Activated CD4-positive, alpha-beta T cell treated with anti-CD3 and anti-CD28 coated beads, Interleukin-2, amount 10 ng/mL, durations not matched to agents 24 days and 14 days (primary cell): ENCODE results near the gene ENG. TPM values are rescaled to one million over a fixed set of nuclear protein-coding genes. Genes with fewer than 3 reads are reported as not detected.
A peak's percentile ranks its signal among the peaks of the same experiment; 100 is the strongest.

ENCODE experiments used
- DNase-seq: peaks from one replicate; pipeline ENCODE4 v3.0.0; 2022
- H3K27ac Mint-ChIP-seq: one replicate; pipeline ENCODE4 v1.8.0; 2022; ENCODE audit warnings: mild to moderate bottlenecking, mixed read lengths
- H3K27me3 Mint-ChIP-seq: one replicate; pipeline ENCODE4 v1.8.0; 2022; ENCODE audit warnings: mixed read lengths
- H3K36me3 Mint-ChIP-seq: one replicate; pipeline ENCODE4 v1.8.0; 2022; ENCODE audit warnings: low read depth, mild to moderate bottlenecking, mixed read lengths
- H3K4me1 Mint-ChIP-seq: one replicate; pipeline ENCODE4 v1.8.0; 2021; ENCODE audit warnings: mixed read lengths
- H3K4me3 Mint-ChIP-seq: one replicate; pipeline ENCODE4 v1.8.0; 2022; ENCODE audit warnings: mild to moderate bottlenecking, moderate library complexity, mixed read lengths
- H3K9me3 Mint-ChIP-seq: one replicate; pipeline ENCODE4 v1.8.0; 2021; ENCODE audit warnings: mixed read lengths
- intact Hi-C: fragments of 100-400 bp; cut with micrococcal nuclease; formaldehyde crosslinking; loops from one replicate; pipeline ENCODE4 v1.15.1; 2023
- total RNA-seq: library from RNA; stranded (reverse); gene quantifications from 2 replicates; pipeline ENCODE4 v1.2.3, GENCODE V29; 2022

ENG gene
- total RNA-seq, 1 donor from 2014 or later: 29.9 TPM

DNA sequence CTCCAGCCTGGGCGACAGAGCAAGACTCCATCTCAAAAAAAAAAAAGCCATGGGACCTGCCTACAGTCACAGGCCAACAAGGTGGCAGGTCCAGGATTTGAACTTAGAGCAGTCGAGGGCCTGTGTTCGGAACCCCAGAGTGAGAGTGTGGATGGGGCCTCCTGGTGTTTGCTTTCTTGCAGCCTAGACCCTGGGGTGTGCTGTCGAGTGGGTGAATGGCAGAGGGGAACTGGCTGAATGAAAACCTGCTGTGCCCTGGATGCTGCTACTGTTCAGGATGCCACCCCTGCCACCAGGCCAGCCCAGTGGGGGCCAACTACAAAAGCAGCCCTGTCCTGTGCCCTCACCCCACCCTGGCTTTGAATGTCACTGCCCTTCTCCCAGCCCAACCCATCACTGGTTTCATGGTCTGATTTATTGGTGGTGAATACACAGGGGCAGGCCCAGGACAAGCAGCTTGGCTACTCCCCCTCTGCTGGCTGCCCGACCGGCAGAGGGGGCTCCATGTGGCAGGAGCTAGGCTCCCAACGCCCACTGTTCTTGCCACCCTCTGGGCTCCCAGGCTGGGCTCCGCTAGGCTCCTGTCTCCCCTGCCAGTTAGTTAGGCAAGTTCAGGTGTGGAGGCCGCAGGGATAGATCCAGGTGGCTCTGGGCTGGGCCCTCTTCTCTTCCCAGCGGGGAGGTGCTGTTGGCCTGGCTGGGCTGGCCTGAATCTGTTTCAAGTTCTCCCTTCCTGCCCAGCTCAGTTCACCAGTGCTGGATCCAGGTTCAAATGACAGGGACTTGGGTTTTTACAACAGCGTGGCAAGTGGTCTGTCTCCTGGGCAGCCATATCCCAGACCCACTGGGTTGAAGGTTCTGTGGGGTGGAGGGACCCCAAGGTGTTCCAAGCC is 39.6 kb downstream of the ENG start:
- no peaks in the 10 kb centered on the region for H3K4me1 Mint-ChIP-seq
- H3K27me3 Mint-ChIP-seq: no peaks in the 10 kb centered on the region
- H3K36me3 Mint-ChIP-seq: peaks cover 35% of the 10 kb centered on the region

DNA sequence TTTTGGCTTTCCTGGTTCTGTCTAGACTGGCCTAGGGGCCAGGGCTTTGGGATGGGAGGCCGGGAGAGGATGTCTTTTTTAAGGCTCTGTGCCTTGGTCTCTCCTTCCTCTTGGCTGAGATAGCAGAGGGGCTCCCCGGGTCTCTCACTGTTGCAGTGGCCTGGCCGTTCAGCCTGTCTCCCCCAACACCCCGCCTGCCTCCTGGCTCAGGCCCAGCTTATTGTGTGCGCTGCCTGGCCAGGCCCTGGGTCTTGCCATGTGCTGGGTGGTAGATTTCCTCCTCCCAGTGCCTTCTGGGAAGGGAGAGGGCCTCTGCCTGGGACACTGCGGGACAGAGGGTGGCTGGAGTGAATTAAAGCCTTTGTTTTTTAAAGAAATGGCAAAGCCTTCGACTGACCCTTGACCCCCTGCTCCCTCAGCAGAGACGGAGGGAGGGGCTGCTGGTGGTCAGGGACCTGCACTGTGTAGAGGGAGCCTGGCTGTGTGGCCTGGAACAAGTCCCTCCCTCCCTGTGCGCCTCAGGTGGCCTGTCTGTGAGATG is 40.7 kb downstream of the ENG start:
- intact Hi-C loops: no loop called here
- Mint-ChIP-seq H3K4me1 (no peaks in the 10 kb centered on the region), H3K4me3 (no peak overlapping the region), H3K36me3 (peaks cover 42% of the 10 kb centered on the region), H3K27ac (no peak overlapping the region), H3K27me3 (no peaks in the 10 kb centered on the region), H3K9me3 (no peaks in the 10 kb centered on the region)
- DNase-seq: no peak

More for the DNA sequence above, 39.6 kb downstream of the ENG start:
- Mint-ChIP-seq H3K9me3 (no peaks in the 10 kb centered on the region), H3K4me3 (no peak overlapping the region), H3K27ac (no peak overlapping the region)
- no peak for DNase-seq
- intact Hi-C loops: no loop called here

DNA sequence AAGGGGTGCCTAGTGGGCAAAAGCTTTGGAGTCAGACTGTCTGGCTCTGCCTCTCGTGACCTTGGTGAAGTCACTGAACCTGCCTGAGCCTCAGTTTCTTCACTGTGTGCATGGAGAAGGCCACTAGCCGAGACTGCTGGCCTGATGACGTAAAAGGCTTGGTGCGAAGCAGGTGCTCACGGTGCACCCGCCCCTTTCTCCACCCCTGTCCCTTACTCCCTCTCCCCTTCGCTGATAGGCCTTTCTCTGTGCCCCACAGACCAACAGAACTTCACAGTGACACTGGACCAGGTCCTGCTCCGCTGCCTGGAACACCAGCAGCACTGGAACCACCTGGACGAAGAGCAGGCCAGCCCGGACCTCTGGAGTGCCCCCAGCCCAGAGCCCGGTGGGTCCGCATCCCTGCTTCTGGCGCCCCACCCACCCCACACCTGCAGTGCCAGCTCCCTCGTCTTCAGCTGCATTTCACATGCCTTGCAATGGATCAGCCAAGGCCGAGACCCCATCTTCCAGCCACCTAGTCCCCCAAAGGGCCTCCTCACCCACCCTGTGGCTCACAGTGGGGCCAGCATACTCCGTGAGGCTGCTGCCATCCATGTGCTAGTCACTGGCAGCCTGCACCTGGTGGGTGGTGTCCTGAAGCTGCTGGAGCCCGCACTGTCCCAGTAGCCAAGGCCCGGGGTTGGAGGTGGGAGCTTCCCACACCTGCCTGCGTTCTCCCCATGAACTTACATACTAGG is 41.4 kb downstream of the ENG start:
- Mint-ChIP-seq H3K4me1 (no peaks in the 10 kb centered on the region), H3K36me3 (peaks cover 40% of the 10 kb centered on the region), H3K27ac (no peak overlapping the region), H3K9me3 (no peaks in the 10 kb centered on the region), H3K27me3 (no peaks in the 10 kb centered on the region), H3K4me3 (no peak overlapping the region)
- intact Hi-C loops: no loop called here
- no peak for DNase-seq

DNA sequence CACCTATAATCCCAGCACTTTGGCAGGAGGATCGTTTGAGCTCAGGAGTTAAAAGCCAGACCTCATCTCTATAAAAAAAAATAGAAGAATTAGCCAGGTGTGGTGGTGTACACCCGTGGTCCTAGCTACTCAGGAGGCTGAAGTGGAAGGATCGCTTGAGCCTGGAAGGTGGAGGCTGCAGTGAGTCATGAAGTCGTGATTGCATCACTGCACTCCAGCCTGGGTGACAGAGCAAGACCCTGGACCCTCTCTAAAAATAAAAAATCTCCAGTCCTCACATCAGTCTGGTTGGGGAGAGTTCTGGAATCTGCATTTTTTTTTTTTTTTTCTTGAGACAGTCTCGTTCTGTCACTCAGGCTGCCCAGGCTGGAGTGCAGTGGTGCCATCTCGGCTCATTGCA is 42.4 kb downstream of the ENG start:
- H3K27me3 Mint-ChIP-seq: no peaks in the 10 kb centered on the region
- H3K36me3 Mint-ChIP-seq: peaks cover 45% of the 10 kb centered on the region
- H3K4me3 Mint-ChIP-seq: no peak overlapping the region
- intact Hi-C loops: no loop called here
- peaks cover 1% of the 10 kb centered on the region for H3K4me1 Mint-ChIP-seq
- no peak for DNase-seq
- no peaks in the 10 kb centered on the region for H3K9me3 Mint-ChIP-seq
- H3K27ac Mint-ChIP-seq: no peak overlapping the region

DNA sequence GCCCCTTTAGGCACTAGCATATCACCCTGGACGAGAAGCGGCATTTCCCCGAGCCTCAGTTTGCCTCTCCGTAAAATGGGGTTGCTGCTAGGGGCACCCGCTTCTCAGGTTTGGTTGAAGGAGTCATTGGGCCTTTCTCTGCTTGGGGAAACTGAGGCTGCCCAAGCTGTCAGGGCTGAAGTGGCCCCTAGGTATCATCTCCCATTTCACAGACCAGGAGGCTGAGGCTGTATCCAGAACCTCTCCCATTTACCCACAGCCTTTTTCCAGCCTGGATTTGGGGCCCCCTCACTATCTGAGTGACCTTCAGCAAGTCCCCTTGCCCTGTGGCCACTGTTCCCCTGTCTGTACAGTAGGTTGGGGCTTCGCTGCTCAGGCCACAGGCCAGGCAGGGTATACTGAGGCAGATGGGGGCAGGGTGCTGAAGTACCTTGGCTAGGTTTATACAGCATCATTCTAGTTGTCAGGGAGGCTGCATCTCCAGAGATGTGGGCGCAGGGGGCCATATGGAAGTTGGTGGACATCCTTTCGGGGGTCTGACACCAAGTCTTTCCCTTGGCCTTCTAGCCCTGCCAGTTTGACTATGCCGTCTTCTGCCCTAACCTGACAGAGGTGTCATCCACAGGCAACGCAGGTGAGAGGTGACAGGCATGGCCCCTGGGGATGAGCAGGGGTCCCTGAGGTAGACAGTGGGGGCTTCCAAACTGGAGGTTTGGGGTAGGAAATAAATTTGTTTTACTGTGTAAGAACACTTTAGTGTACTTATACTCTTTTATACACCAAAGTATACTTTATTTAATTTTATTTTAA is 43.9 kb downstream of the ENG start:
- Mint-ChIP-seq H3K27ac (no peak overlapping the region), H3K36me3 (peaks cover 54% of the 10 kb centered on the region), H3K9me3 (no peaks in the 10 kb centered on the region), H3K4me1 (peaks cover 1% of the 10 kb centered on the region), H3K27me3 (no peaks in the 10 kb centered on the region), H3K4me3 (no peak overlapping the region)
- no peak for DNase-seq
- intact Hi-C loops: no loop called here

DNA sequence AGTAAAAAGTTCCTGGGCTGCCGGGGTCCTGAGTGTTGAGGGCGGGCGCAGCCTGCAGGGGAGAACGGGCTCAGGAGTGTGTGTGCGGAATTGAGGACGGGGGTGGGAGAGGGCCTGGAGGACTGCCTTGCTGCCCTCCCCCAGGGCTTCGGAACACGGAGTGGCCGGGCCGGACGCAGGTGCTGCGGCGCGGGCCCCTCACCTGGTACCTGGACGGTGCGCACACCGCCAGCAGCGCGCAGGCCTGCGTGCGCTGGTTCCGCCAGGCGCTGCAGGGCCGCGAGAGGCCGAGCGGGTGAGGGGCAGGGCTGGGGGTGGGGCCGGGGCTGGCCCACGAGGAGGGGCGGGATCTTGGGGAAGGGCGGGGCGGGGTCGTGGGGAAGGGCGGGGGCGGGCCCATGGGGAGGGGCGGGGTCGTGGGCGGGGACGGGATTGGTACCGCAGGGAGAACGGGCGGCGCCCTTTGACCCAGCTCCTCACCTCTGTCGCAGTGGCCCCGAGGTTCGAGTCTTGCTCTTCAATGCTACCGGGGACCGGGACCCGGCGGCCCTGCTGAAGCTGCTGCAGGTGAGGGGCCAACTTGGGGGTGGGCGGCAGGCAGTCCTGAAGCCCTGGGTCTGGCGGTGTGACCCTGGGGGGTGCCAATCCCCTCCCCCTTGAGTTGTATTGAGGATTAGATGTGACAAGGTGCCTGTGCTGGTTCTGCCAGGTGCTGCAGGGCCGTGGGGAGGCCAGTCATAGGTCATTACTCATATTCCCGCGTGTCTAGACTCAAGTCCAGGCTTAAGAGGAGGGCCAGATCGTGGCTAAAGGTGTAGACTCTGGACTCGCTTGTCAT is 44.7 kb downstream of the ENG start:
- Mint-ChIP-seq H3K36me3 (peaks cover 53% of the 10 kb centered on the region), H3K27me3 (no peaks in the 10 kb centered on the region), H3K4me3 (no peak overlapping the region), H3K27ac (no peak overlapping the region), H3K9me3 (no peaks in the 10 kb centered on the region), H3K4me1 (peaks cover 4% of the 10 kb centered on the region)
- intact Hi-C loops: no loop called here
- DNase-seq: no peak

DNA sequence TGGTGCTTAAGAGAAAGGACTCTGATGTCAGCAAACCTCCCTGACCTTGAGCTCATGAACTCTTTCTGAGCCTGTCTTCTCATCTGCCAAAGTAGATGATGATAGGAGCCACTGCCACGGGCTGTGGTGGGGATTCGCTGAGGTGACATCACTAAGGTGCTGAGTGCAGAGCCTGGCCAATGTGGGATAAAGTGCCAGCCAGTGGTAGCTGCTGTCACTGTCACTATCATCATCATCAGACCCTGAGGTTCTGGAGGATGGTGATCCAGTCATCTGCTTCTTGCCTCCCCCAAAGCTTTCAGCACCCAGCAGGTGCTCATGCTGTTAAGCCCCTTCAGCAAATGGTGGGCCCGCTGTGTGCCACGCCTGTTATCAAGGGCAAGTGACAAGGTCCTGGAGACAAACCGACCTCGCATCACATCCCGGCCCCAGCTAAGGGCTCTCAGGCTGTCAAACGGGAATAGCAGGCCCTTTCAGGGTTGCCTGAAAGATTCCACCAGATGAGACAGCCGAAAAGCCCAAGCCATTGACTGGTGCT is 45.4 kb downstream of the ENG start:
- DNase-seq: no peak
- Mint-ChIP-seq H3K9me3 (no peaks in the 10 kb centered on the region), H3K27ac (no peak overlapping the region), H3K4me3 (no peak overlapping the region), H3K27me3 (no peaks in the 10 kb centered on the region), H3K4me1 (peaks cover 7% of the 10 kb centered on the region), H3K36me3 (peaks cover 51% of the 10 kb centered on the region)
- intact Hi-C loops: no loop called here

DNA sequence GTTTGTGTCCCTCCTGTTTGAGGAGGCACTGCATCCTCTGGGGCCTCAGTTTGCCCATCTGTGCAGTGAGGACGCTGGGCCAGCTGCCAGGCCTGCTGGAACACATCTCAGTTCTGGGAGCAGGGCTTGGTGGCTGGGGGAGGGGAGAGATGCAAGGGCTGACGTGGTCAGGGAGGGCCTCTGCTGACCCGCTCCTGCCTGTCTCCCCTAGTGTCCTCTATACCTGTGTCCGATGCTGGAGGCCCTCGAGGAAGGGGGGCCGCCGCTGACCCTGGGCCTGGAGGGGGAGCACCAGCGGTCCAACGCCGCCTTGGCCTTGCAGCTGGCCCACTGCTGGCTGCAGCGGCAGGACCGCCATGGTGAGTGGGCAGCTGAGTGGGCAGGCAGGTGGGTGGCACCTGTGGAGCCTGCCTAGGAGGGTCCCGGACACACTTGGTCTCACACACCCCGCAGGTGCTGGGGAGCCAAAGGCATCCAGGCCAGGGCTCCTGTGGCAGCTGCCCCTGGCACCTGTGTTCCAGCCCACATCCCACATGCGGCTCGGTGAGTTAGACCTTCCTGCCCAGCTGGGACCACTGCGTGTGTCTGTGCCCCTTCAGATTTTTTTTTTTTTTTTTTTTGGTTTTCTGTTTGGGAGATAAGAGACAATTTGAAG is 46.0 kb downstream of the ENG start:
- no peak overlapping the region for H3K4me3 Mint-ChIP-seq
- intact Hi-C loops: no loop called here
- DNase-seq: no peak
- peaks cover 10% of the 10 kb centered on the region for H3K4me1 Mint-ChIP-seq
- H3K27me3 Mint-ChIP-seq: no peaks in the 10 kb centered on the region
- peaks cover 47% of the 10 kb centered on the region for H3K36me3 Mint-ChIP-seq
- H3K27ac Mint-ChIP-seq: no peak overlapping the region
- H3K9me3 Mint-ChIP-seq: no peaks in the 10 kb centered on the region

DNA sequence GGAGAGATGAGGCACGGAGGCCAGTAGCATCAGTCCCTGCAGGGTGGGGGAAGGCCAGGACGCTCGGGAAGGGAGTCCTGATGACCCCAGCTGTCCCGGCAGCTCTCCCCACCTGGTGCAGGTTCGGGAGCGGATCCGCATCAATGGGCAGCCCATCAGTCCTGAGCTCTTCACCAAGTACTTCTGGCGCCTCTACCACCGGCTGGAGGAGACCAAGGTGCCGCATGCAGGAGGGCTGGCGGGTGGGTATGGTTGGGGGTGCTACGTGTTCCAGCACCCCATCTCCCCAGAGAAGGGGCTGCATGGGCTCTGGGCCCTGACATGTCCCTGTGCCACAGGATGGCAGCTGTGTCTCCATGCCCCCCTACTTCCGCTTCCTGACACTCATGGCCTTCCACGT is 47.6 kb downstream of the ENG start:
- intact Hi-C loops: no loop called here
- Mint-ChIP-seq H3K4me1 (peaks cover 16% of the 10 kb centered on the region), H3K36me3 (peaks cover 47% of the 10 kb centered on the region), H3K27ac (peak overlapping the region; percentile 45), H3K27me3 (no peaks in the 10 kb centered on the region), H3K9me3 (no peaks in the 10 kb centered on the region), H3K4me3 (no peak overlapping the region)
- no peak for DNase-seq

DNA sequence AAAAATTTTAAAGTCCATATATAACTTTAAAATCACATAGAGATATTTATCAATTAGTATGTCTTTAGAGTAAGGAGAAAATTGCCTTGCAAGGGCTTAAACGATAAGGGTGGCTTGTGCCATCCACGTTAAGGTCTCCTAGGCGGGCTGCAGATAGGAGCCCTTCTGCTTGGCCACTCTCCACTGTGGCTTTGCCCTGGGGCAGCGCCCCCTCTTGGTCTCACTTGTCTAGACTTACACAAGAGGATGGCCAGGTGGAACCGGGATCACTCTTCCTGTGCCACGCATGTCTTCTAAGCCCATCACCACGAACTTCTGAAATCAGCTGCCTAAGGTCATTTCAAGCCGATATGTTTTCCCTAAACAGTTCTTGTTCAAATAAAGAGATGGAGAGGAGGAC is 48.8 kb downstream of the ENG start:
- peak; percentile 75 for DNase-seq
- Mint-ChIP-seq H3K36me3 (peaks cover 41% of the 10 kb centered on the region), H3K4me1 (peaks cover 22% of the 10 kb centered on the region), H3K27ac (no peak overlapping the region), H3K27me3 (no peaks in the 10 kb centered on the region), H3K9me3 (no peaks in the 10 kb centered on the region), H3K4me3 (no peak overlapping the region)
- intact Hi-C loops: no loop called here

DNA sequence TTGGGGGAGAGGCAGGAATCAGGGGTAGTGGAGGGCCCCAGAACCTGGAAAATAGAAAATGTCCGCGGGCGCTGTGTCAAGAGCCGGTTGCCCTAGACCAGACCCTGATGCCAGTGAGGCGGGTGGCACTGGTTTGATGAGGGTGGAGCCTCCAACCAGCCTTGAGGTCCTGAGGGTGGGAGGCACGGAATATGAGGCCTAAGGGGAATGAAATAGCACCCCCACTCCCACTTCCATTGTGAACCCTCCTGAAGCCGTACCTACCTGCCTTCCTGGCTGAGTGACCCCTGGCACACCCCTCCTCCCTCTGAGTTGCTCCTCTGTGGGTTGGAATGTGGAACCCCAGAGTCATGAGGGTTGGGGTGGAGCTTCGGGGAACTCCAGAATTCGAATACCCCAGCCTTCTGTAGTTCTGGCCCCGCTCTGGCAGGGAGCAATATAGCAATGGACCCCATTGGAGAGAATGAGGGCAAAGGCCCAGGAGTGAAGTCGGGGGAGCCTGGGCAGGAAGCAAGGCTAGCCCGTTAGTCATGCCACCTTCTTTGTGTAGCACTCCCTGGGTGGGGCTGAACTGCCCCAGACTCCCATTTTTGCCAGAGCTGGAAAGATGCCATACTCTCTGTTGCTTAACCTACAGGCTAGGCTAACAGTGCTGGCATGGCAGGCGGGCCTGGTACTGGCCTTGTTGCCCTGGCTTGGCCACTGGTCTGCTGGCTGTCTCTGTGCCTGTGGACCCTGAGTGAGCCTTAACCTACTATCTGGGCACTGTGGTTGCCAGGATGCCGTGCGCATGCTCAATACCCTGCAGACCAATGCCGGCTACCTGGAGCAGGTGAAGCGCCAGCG is 50.7 kb downstream of the ENG start:
- Mint-ChIP-seq H3K36me3 (peaks cover 29% of the 10 kb centered on the region), H3K27ac (peak overlapping the region; percentile 97), H3K4me1 (peaks cover 25% of the 10 kb centered on the region), H3K4me3 (peak overlapping the region; percentile 99), H3K9me3 (no peaks in the 10 kb centered on the region), H3K27me3 (no peaks in the 10 kb centered on the region)
- intact Hi-C loops: loop anchor here (2.0 kb wide), 1 partner anchor 33 kb away; no protein-coding TSS in a partner anchor
- peak; percentile 74 for DNase-seq
